ENCODE measurements around the gene RASGRF2. TPM values are rescaled to one million over a fixed set of nuclear protein-coding genes. Genes with fewer than 3 reads are reported as not detected.

The RASGRF2 gene
- total and polyA plus RNA-seq, 9 donors: 0.40 to 0.95 (median 0.61) TPM

DNA sequence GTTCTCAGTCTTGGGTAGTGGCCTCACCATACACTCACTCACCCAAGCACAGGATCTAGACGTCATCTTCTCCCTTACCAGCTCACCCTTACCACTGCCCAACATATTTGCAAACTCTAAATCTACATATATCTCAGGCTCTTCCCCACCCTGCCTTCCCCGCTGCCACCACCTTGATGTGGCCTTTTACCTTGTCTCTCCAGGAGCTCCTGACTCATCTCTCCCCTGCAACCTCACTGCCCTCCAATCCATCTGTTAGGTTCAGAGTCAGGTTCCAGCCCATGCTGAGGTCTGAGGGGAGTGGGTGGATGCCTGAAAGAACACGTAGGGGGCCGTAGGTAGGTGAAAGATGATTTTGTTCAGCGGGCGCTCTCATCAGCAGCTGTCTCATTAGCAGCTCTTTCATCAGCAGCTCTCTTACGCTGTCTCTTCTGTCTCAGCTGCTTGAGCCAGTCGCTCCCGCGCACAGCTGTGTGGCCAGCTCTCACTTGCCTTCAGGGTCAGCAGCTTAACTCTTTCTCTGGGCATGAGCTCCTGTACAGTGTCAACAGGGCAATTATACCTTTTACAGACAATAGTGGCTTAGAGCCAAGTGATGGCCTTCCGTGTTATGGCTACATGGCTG lies 249.8 kb downstream of the RASGRF2 start:
- Histone ChIP-seq H3K4me1 (ENCODE audit: control insufficient read depth, insufficient read depth, low read length) (no peaks in the 10 kb centered on the region), H3K36me3 (ENCODE audit: control insufficient read depth, insufficient read depth, low read length) (no peaks in the 10 kb centered on the region), H3K27ac (ENCODE audit: low read length) (no peak overlapping the region), H3K27me3 (ENCODE audit: control insufficient read depth, insufficient read depth, low read length) (no peaks in the 10 kb centered on the region), H3K9me3 (replicated peaks; ENCODE audit: control insufficient read depth, low read depth, low read length) (no peaks in the 10 kb centered on the region), H3K4me3 (ENCODE audit: low read length) (no peak overlapping the region)
- no peak for DNase-seq
- WGBS (ENCODE audit: insufficient coverage): 78% methylated on average over 10 of the region's 11 CpGs

DNA sequence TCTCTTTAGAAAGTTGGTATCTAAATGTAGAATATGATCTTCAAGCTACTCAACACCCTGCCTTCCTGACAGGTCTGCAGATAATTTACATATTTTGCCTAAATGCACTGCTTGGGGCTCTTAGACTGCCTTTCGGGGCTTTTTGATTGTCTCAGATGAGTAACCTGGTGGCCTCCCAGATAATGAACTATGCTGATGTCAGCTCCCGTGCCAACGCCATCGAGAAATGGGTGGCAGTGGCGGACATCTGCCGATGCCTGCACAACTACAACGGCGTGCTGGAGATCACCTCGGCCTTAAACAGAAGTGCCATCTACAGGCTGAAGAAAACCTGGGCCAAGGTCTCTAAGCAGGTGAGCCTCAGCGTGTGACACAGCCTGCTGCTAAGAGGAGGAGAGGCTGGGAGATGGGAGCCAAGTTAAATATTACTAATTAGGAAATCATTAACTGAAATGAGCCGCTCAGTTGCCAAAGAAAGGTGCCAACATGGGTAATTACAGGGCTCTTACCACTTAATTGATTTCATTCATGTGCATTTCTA lies 252.1 kb downstream of the RASGRF2 start:
- no peaks in the 10 kb centered on the region for H3K27me3 ChIP-seq (ENCODE audit: control insufficient read depth, insufficient read depth, low read length)
- H3K36me3 ChIP-seq (ENCODE audit: control insufficient read depth, insufficient read depth, low read length): no peaks in the 10 kb centered on the region
- no peak overlapping the region for H3K27ac ChIP-seq (ENCODE audit: low read length)
- WGBS (ENCODE audit: insufficient coverage): 87% methylated on average over 9 of the region's 11 CpGs
- no peaks in the 10 kb centered on the region for H3K4me1 ChIP-seq (ENCODE audit: control insufficient read depth, insufficient read depth, low read length)
- no peak for DNase-seq
- H3K4me3 ChIP-seq (ENCODE audit: low read length): no peak overlapping the region
- H3K9me3 ChIP-seq (replicated peaks; ENCODE audit: control insufficient read depth, low read depth, low read length): no peaks in the 10 kb centered on the region

DNA sequence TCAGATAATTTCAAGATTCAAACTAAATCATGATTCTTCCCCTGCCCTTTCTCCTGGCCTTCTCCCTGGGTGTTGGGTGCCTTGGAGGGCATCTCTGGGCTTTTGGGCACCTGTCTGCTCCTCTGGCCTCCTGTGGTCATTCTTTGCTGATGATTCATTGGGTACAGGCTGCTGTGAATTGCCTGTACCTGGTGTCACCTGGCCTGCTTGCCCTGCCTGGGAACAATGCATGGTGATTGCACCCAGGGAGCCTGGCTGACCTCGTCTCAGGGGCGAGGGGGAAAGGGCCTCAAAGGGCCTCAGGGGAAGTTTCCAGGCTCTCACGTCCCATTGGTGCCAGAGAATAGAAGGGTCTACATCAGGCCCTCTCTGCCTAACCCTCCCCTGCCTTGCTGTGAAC lies 252.9 kb downstream of the RASGRF2 start:
- WGBS (ENCODE audit: insufficient coverage): no CpG with 5 or more reads among the region's 3 CpGs
- H3K36me3 ChIP-seq (ENCODE audit: control insufficient read depth, insufficient read depth, low read length): no peaks in the 10 kb centered on the region
- H3K4me1 ChIP-seq (ENCODE audit: control insufficient read depth, insufficient read depth, low read length): no peaks in the 10 kb centered on the region
- DNase-seq: no peak
- no peak overlapping the region for H3K27ac ChIP-seq (ENCODE audit: low read length)
- no peaks in the 10 kb centered on the region for H3K27me3 ChIP-seq (ENCODE audit: control insufficient read depth, insufficient read depth, low read length)
- no peaks in the 10 kb centered on the region for H3K9me3 ChIP-seq (replicated peaks; ENCODE audit: control insufficient read depth, low read depth, low read length)
- H3K4me3 ChIP-seq (ENCODE audit: low read length): no peak overlapping the region

DNA sequence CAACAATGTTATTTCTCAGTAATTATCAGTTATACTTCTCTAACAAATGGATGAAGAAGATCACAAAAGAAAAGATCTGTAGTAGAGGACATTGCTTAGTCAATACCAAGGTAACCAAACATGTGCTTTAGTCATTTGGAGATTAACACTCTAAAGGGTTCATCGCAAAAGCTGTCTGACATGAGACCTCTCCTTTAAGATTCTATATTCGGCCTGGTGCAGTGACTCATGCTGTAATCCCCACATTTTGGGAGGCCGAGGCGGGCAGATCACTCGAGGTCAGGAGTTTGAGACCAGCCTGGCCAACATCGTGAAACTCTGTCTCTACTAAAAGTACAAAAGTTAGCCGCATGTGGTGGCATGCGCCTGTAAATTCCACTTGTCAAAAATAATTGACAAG lies 254.7 kb downstream of the RASGRF2 start:
- DNase-seq: no peak
- H3K27me3 ChIP-seq (ENCODE audit: control insufficient read depth, insufficient read depth, low read length): no peaks in the 10 kb centered on the region
- WGBS (ENCODE audit: insufficient coverage): 91% methylated on average over 5 of the region's 8 CpGs
- H3K27ac ChIP-seq (ENCODE audit: low read length): no peak overlapping the region
- H3K9me3 ChIP-seq (replicated peaks; ENCODE audit: control insufficient read depth, low read depth, low read length): no peaks in the 10 kb centered on the region
- no peaks in the 10 kb centered on the region for H3K4me1 ChIP-seq (ENCODE audit: control insufficient read depth, insufficient read depth, low read length)
- no peak overlapping the region for H3K4me3 ChIP-seq (ENCODE audit: low read length)
- H3K36me3 ChIP-seq (ENCODE audit: control insufficient read depth, insufficient read depth, low read length): no peaks in the 10 kb centered on the region

DNA sequence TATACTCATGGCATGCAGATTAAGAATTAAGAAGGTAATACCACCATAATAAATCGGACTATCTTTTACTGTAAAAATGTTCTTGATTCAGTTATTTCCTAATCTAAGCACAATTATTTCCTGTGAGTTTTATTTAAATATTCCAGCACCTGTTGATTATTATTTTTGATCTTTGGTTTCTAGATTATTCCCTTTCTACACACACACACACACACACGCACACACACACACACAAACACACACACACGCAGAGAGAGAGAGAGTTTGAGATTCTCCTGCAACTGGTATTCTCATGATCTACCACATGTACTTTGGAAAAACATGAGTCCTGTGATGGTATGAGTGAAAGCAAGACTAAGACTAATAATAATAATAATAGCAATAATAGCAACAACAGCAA lies 256.0 kb downstream of the RASGRF2 start:
- Histone ChIP-seq H3K4me3 (ENCODE audit: low read length) (no peak overlapping the region), H3K4me1 (ENCODE audit: control insufficient read depth, insufficient read depth, low read length) (no peaks in the 10 kb centered on the region), H3K27me3 (ENCODE audit: control insufficient read depth, insufficient read depth, low read length) (no peaks in the 10 kb centered on the region), H3K27ac (ENCODE audit: low read length) (no peak overlapping the region), H3K9me3 (replicated peaks; ENCODE audit: control insufficient read depth, low read depth, low read length) (no peaks in the 10 kb centered on the region), H3K36me3 (ENCODE audit: control insufficient read depth, insufficient read depth, low read length) (no peaks in the 10 kb centered on the region)
- no CpG with 5 or more reads among the region's 3 CpGs for WGBS (ENCODE audit: insufficient coverage)
- DNase-seq: no peak

DNA sequence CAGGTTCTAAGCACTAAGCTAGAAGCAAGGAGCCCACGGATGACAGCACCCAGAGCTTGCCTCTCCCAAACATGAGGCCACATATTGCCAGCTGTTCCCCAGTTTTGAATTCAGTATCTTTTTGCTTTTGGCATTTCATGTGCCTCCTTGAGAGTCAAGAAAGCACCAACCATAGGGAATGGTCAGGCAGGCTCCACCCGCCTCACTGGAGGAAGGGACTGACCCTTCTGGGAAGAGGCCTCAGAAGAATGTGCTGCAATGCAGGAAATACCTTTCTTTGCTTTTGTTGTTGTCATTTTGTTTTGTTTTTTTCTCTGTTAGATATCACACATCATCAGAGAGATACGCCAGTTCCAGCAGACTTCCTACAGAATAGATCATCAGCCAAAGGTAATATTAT lies 259.2 kb downstream of the RASGRF2 start:
- H3K27me3 ChIP-seq (ENCODE audit: control insufficient read depth, insufficient read depth, low read length): no peaks in the 10 kb centered on the region
- H3K4me1 ChIP-seq (ENCODE audit: control insufficient read depth, insufficient read depth, low read length): no peaks in the 10 kb centered on the region
- no peaks in the 10 kb centered on the region for H3K9me3 ChIP-seq (replicated peaks; ENCODE audit: control insufficient read depth, low read depth, low read length)
- no peak overlapping the region for H3K4me3 ChIP-seq (ENCODE audit: low read length)
- no peak overlapping the region for H3K27ac ChIP-seq (ENCODE audit: low read length)
- DNase-seq: no peak
- WGBS (ENCODE audit: insufficient coverage): 80% methylated on average over 2 of the region's 3 CpGs
- H3K36me3 ChIP-seq (ENCODE audit: control insufficient read depth, insufficient read depth, low read length): no peaks in the 10 kb centered on the region

DNA sequence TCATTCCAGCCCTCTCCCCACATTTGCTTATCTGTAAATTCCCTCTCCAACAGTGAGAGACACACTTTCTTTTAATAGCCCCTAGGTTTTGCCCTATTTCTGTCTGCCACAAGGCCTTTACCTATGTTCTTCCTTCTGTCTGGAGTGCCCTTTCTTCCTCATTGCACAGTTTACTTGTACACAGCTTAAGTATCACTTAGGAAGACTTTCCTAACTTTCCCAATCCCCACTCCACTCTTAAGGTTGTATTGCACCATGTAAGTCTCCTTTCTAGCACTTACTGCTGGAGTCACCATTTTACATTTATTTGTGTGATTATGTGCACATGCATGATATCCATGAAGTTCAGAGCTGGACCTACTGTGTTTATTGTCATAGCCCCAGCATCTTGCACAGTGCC lies 262.1 kb downstream of the RASGRF2 start:
- no peak overlapping the region for H3K4me3 ChIP-seq (ENCODE audit: low read length)
- no peak overlapping the region for H3K27ac ChIP-seq (ENCODE audit: low read length)
- DNase-seq: no peak
- H3K9me3 ChIP-seq (replicated peaks; ENCODE audit: control insufficient read depth, low read depth, low read length): no peaks in the 10 kb centered on the region
- H3K36me3 ChIP-seq (ENCODE audit: control insufficient read depth, insufficient read depth, low read length): no peaks in the 10 kb centered on the region
- no peaks in the 10 kb centered on the region for H3K27me3 ChIP-seq (ENCODE audit: control insufficient read depth, insufficient read depth, low read length)
- H3K4me1 ChIP-seq (ENCODE audit: control insufficient read depth, insufficient read depth, low read length): no peaks in the 10 kb centered on the region

DNA sequence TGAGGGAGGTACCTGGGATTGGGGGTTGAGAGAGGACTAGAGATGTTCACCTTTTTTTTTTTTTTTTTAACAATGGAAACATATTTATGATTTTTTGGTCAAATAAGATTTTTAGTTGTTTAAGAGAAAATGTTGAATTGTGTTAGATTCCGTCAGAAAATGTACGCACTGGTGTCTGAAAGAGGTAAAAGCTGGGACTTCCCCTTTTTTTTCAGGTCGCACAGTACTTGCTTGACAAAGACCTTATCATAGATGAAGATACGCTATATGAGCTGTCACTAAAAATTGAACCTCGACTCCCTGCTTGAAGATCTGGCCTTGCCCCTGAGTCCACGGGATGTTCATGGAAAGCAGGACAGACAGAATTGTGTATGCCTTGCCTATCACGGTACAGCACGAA lies 265.3 kb downstream of the RASGRF2 start:
- no peaks in the 10 kb centered on the region for H3K36me3 ChIP-seq (ENCODE audit: control insufficient read depth, insufficient read depth, low read length)
- no peak overlapping the region for H3K27ac ChIP-seq (ENCODE audit: low read length)
- H3K4me1 ChIP-seq (ENCODE audit: control insufficient read depth, insufficient read depth, low read length): no peaks in the 10 kb centered on the region
- no peak overlapping the region for H3K4me3 ChIP-seq (ENCODE audit: low read length)
- 94% methylated on average over 5 of the region's 8 CpGs for WGBS (ENCODE audit: insufficient coverage)
- no peaks in the 10 kb centered on the region for H3K9me3 ChIP-seq (replicated peaks; ENCODE audit: control insufficient read depth, low read depth, low read length)
- DNase-seq: no peak
- H3K27me3 ChIP-seq (ENCODE audit: control insufficient read depth, insufficient read depth, low read length): no peaks in the 10 kb centered on the region

DNA sequence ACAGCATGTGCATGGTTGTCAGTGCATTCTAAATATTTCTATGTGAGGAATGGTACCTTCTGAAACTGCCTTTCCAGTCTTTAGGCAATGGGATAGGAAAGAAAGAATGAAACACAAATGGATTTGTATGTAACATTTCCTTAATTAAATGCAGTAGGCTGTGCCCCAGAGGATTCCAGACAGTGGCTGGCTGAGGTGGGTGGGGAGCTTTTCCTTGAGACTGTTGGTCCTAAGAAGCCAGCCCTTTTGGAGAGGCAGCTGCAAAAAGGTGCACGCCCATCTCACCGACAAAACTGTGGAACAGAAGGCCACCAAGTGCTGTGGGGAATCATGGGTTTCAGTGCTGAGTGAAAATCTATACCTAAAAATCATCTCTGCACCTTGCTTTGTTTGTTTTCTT lies 266.1 kb downstream of the RASGRF2 start:
- Histone ChIP-seq H3K9me3 (replicated peaks; ENCODE audit: control insufficient read depth, low read depth, low read length) (no peaks in the 10 kb centered on the region), H3K27ac (ENCODE audit: low read length) (no peak overlapping the region), H3K4me1 (ENCODE audit: control insufficient read depth, insufficient read depth, low read length) (peaks cover 4% of the 10 kb centered on the region), H3K4me3 (ENCODE audit: low read length) (no peak overlapping the region), H3K27me3 (ENCODE audit: control insufficient read depth, insufficient read depth, low read length) (no peaks in the 10 kb centered on the region), H3K36me3 (ENCODE audit: control insufficient read depth, insufficient read depth, low read length) (no peaks in the 10 kb centered on the region)
- no CpG with 5 or more reads among the region's 2 CpGs for WGBS (ENCODE audit: insufficient coverage)
- no peak for DNase-seq

DNA sequence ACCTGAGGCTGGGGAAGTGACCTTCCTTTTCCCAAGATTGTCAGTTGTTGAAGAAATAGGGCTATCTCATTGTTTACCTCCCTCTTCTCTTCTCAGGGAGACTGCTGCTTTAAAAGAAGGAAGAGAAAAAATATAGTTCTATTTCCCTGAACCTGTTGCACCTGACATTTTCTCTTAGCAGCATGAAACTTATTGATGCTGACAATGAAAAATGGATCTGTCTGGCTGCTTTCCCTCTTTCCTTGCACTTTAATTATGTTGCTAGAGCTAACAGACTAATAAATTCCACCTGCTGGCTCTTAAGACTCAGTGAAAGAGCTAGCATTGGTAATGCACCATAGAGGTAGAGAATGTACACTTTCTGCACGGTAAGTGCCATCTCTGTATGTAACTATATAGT lies 266.8 kb downstream of the RASGRF2 start:
- Histone ChIP-seq H3K4me1 (ENCODE audit: control insufficient read depth, insufficient read depth, low read length) (peaks cover 9% of the 10 kb centered on the region), H3K27ac (ENCODE audit: low read length) (no peak overlapping the region), H3K36me3 (ENCODE audit: control insufficient read depth, insufficient read depth, low read length) (no peaks in the 10 kb centered on the region), H3K9me3 (replicated peaks; ENCODE audit: control insufficient read depth, low read depth, low read length) (no peaks in the 10 kb centered on the region), H3K27me3 (ENCODE audit: control insufficient read depth, insufficient read depth, low read length) (no peaks in the 10 kb centered on the region), H3K4me3 (ENCODE audit: low read length) (no peak overlapping the region)
- WGBS (ENCODE audit: insufficient coverage): no CpG with 5 or more reads among the region's 1 CpG
- DNase-seq: no peak

DNA sequence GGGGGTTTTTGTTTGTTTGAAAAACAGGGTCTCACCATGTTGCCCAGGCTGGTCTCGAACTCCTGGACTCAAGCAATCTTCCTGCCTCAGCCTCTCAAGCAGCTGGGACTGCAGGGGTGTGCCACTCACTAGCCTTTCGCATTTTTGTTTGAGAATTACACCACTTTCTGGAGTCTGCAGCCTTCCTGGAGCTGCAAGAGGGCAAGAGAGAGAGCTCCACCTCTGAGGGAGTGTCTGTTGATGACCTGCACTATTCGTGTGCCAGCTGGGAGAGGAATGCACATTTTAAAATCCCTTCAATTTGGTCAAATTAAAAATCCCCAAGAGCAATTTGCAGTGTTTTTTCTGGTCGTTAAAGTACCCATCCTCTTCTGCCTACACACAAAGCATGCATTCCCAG lies 267.9 kb downstream of the RASGRF2 start:
- no peaks in the 10 kb centered on the region for H3K36me3 ChIP-seq (ENCODE audit: control insufficient read depth, insufficient read depth, low read length)
- H3K27ac ChIP-seq (ENCODE audit: low read length): no peak overlapping the region
- WGBS (ENCODE audit: insufficient coverage): 56% methylated on average over 3 of the region's 4 CpGs
- peaks cover 21% of the 10 kb centered on the region for H3K4me1 ChIP-seq (ENCODE audit: control insufficient read depth, insufficient read depth, low read length)
- DNase-seq: no peak
- H3K4me3 ChIP-seq (ENCODE audit: low read length): no peak overlapping the region
- H3K27me3 ChIP-seq (ENCODE audit: control insufficient read depth, insufficient read depth, low read length): no peaks in the 10 kb centered on the region
- no peaks in the 10 kb centered on the region for H3K9me3 ChIP-seq (replicated peaks; ENCODE audit: control insufficient read depth, low read depth, low read length)

Measured in muscle of leg (tissue), 11 donors.